DOHH2 (cell line): ENCODE data around the gene BOLA3.
A peak's percentile ranks its signal among the peaks of the same experiment; 100 is the strongest.

Experiments
- H3F3A ChIP-seq: fragments of 200-600 bp; sonication (generic), shearing (Covaris generic); 2 replicates; pipeline ENCODE4 v1.6.0; 2016; ENCODE audit warnings: antibody characterized with exemption, mild to moderate bottlenecking; ENCODE audit not compliant: control insufficient read depth, insufficient read depth
- H3K27ac ChIP-seq: fragments of 200-600 bp; sonication (generic); 2 replicates; pipeline ENCODE4 v1.5.1; 2014; ENCODE audit warnings: low read depth, mild to moderate bottlenecking, low read length, moderate library complexity
- H3K27me3 ChIP-seq: fragments of 200-600 bp; sonication (generic); 2 replicates; pipeline ENCODE4 v1.6.1; 2014; ENCODE audit warnings: mild to moderate bottlenecking, low read length, mixed read lengths; ENCODE audit not compliant: control insufficient read depth
- H3K36me3 ChIP-seq: fragments of 200-600 bp; sonication (generic); 2 replicates; pipeline ENCODE4 v1.6.1; 2014; ENCODE audit warnings: mild to moderate bottlenecking, low read length, moderate library complexity, mixed read lengths; ENCODE audit not compliant: control insufficient read depth
- H3K4me1 ChIP-seq: fragments of 200-600 bp; sonication (generic); 2 replicates; pipeline ENCODE4 v1.6.1; 2014; ENCODE audit warnings: mild to moderate bottlenecking, low read length, mixed read lengths; ENCODE audit not compliant: control insufficient read depth
- H3K4me2 ChIP-seq: fragments of 200-600 bp; sonication (generic); 2 replicates; pipeline ENCODE4 v1.6.0; 2014; ENCODE audit warnings: mild to moderate bottlenecking, low read length, moderate library complexity
- H3K4me3 ChIP-seq: fragments of 200-600 bp; sonication (generic); 2 replicates; pipeline ENCODE4 v1.5.1; 2014; ENCODE audit warnings: mild to moderate bottlenecking, low read length, mixed read lengths
- H3K79me2 ChIP-seq: fragments of 200-600 bp; sonication (generic); 2 replicates; pipeline ENCODE4 v1.6.1; 2014; ENCODE audit warnings: mild to moderate bottlenecking, low read length, mixed read lengths; ENCODE audit not compliant: control insufficient read depth
- H3K9me2 ChIP-seq: fragments of 200-600 bp; sonication (generic); replicated peaks from 2 replicates; pipeline ENCODE4 v1.6.1; 2014; ENCODE audit warnings: mild to moderate bottlenecking, low read length, mixed read lengths; ENCODE audit not compliant: control insufficient read depth
- H3K9me3 ChIP-seq: fragments of 200-600 bp; sonication (generic); 2 replicates; pipeline ENCODE4 v1.6.1; 2014; ENCODE audit warnings: antibody characterized with exemption, low read length, mixed read lengths; ENCODE audit not compliant: control insufficient read depth, insufficient read depth
- H4K20me1 ChIP-seq: fragments of 200-600 bp; sonication (generic); 2 replicates; pipeline ENCODE4 v1.6.0; 2014; ENCODE audit warnings: low read depth, mild to moderate bottlenecking, antibody characterized with exemption, low read length, moderate library complexity; ENCODE audit not compliant: control insufficient read depth, insufficient read depth
- EZH2phosphoT487 ChIP-seq: fragments of 200-600 bp; sonication (generic); IDR thresholded peaks from 2 replicates; pipeline ENCODE4 v1.6.1; 2017; ENCODE audit warnings: borderline replicate concordance, mild to moderate bottlenecking, antibody characterized with exemption, low read length, moderate library complexity, mixed read lengths
- TF ChIP-seq, protein P1 (sequence below): fragments of 200-600 bp; sonication (generic); IDR thresholded peaks from one replicate; pipeline ENCODE4 v1.5.1; 2014; ENCODE audit warnings: antibody characterized with exemption, mild to moderate bottlenecking, low read depth, low read length; ENCODE audit not compliant: poor library complexity, severe bottlenecking

The BOLA3 gene

DNA sequence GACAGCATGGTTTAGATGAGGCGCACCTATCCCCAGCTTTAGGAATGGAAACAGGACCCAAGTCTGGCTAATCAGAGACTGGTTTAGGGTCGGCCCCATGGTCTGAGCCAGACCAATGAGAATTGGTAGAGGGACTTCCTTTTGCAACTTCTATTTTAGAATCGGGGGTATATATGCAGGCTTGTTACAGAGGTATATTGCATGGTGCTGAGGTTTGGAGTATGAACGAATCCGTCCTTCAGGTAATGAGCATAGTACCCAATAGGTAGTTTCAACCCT, 1.5 kb upstream of the BOLA3 start:
- no peaks in the 10 kb centered on the region for H3K27me3 ChIP-seq
- no peak overlapping the region for H3K27ac ChIP-seq
- TF ChIP-seq, protein P1, sequence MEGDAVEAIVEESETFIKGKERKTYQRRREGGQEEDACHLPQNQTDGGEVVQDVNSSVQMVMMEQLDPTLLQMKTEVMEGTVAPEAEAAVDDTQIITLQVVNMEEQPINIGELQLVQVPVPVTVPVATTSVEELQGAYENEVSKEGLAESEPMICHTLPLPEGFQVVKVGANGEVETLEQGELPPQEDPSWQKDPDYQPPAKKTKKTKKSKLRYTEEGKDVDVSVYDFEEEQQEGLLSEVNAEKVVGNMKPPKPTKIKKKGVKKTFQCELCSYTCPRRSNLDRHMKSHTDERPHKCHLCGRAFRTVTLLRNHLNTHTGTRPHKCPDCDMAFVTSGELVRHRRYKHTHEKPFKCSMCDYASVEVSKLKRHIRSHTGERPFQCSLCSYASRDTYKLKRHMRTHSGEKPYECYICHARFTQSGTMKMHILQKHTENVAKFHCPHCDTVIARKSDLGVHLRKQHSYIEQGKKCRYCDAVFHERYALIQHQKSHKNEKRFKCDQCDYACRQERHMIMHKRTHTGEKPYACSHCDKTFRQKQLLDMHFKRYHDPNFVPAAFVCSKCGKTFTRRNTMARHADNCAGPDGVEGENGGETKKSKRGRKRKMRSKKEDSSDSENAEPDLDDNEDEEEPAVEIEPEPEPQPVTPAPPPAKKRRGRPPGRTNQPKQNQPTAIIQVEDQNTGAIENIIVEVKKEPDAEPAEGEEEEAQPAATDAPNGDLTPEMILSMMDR: no peak
- no peak for TF ChIP-seq EZH2phosphoT487
- H3K4me3 ChIP-seq: no peak overlapping the region
- peaks cover 36% of the 10 kb centered on the region for H3K36me3 ChIP-seq
- H3K4me1 ChIP-seq: peaks cover 62% of the 10 kb centered on the region
- no peaks in the 10 kb centered on the region for H3K9me3 ChIP-seq
- peak overlapping the region; percentile 92 for H3K4me2 ChIP-seq
- H3K9me2 ChIP-seq: no peaks in the 10 kb centered on the region
- peaks cover 3% of the 10 kb centered on the region; the same call in 1 of the 2 replicates for H4K20me1 ChIP-seq
- H3K79me2 ChIP-seq: peaks cover 16% of the 10 kb centered on the region
- H3F3A ChIP-seq: peaks cover 46% of the 10 kb centered on the region

DNA sequence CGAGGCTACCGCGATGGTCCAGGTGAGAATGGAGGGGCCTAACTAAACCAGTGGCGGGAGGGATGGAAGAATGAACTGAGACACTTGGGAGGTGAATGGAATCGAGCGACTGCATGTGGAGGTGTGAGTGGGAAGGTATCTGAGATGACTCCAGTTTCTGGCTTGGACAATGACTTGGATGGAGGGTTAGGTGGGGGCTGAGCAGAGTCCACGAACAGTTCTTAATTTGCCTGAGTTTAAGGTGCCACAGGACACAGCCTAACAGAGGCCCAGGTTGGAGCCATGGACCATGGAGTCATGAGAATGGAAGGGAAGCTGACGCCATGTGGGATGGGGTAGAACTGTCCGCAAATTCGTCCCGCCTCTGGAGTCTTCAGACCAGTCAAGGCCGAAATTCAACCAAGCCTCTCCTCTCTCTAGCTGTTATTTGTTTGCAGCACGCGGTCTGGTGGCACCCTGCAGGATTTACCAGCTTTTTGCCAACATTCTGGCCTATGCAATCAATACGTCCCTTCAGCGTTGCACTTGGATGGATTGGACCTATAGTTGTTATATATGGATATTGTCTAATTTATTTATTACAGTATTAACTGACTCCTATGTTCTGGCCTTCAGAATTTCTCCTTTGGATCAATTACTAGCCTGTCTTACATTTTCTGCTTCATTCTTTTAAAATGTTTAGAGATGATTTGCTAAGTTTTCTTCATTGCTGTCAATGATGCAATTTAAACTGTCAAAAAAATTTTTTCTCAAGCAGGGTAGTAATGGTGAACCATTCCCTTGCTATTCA, 940 bp upstream of the BOLA3 start:
- H4K20me1 ChIP-seq: peaks cover 3% of the 10 kb centered on the region; the same call in 1 of the 2 replicates
- TF ChIP-seq EZH2phosphoT487: no peak
- TF ChIP-seq, protein P1: no peak
- H3F3A ChIP-seq: peaks cover 44% of the 10 kb centered on the region
- H3K4me1 ChIP-seq: peaks cover 56% of the 10 kb centered on the region
- H3K9me3 ChIP-seq: no peaks in the 10 kb centered on the region
- H3K36me3 ChIP-seq: peaks cover 33% of the 10 kb centered on the region
- H3K9me2 ChIP-seq: no peaks in the 10 kb centered on the region
- H3K4me3 ChIP-seq: peak overlapping the region; percentile 90
- H3K27me3 ChIP-seq: no peaks in the 10 kb centered on the region
- H3K27ac ChIP-seq: peak overlapping the region; percentile 11
- peak overlapping the region; percentile 92 for H3K4me2 ChIP-seq
- H3K79me2 ChIP-seq: peaks cover 16% of the 10 kb centered on the region

DNA sequence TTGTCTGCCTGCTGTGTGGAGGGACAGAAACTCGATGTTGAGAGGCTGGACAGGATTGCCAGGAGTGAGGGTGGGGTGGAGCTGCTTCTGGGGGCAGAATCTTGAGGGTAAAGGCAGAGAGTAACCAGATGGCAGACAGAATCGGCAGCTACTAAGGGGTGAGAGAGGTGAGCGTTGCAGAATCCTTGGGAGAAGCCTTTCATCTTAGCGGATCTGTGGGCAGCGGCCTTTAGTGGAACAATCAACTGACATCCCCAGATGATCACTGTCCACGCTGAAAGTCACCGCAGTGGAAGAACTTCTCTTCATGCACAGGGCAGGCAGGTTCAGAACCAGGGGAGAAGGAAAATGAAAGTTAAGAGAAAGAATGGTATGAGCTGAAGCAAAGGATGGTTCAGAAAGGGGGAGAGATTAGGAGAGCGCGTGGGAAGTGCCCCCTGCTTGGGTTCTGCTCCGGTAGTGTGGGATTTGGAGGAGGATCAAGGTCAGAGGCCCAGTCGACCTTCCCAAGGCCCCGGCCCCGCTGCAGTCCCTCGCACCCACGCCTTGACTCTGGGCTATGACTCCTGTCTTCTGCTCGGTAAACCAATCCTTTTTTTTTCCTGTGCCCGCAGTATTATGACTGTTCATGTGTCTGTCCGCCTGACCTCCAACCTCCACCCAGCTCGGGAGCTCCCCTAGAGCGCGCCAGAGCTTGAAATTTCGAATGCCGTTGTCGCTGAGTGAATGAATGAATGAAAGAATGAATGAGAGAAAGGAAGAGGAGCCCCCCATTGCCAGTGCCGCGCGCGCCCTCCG, 584 bp downstream of the BOLA3 start:
- Histone ChIP-seq H4K20me1 (0 out of 2 replicates have a peak, but pooled peaks cover 2% of the 10 kb centered on the region), H3K27ac (peak overlapping the region; percentile 33; the same call in 1 of the 2 replicates), H3K9me2 (no peaks in the 10 kb centered on the region), H3K36me3 (peaks cover 26% of the 10 kb centered on the region), H3F3A (peaks cover 29% of the 10 kb centered on the region), H3K4me3 (peak overlapping the region; percentile 90), H3K9me3 (no peaks in the 10 kb centered on the region), H3K79me2 (peaks cover 16% of the 10 kb centered on the region), H3K4me1 (peaks cover 41% of the 10 kb centered on the region), H3K4me2 (peak overlapping the region; percentile 92), H3K27me3 (no peaks in the 10 kb centered on the region)
- no peak for TF ChIP-seq EZH2phosphoT487
- TF ChIP-seq, protein P1: no peak
